Parathyroid adenoma (tissue), 2 donors: ENCODE measurements around the gene UTP11.
"Not testable (repeated sequence)": the region's sequence is repeated elsewhere in the genome, so short reads cannot be mapped to it uniquely, and the experiment has no call there.

Experiments used
- H2AFZ ChIP-seq: fragments of 300-600 bp; sonication (generic); one replicate; pipeline ENCODE4 v1.7.0; 2017; ENCODE audit warnings: antibody characterized with exemption, mild to moderate bottlenecking
- H3K27ac ChIP-seq: fragments of 300-600 bp; sonication (generic); one replicate; pipeline ENCODE4 v1.7.0; 2017
- H3K27me3 ChIP-seq: fragments of 300-600 bp; sonication (generic); one replicate; pipeline ENCODE4 v1.7.0; 2017; ENCODE audit warnings: low read length; ENCODE audit not compliant: control insufficient read depth, insufficient read depth
- H3K36me3 ChIP-seq: fragments of 300-600 bp; sonication (generic); one replicate; pipeline ENCODE4 v1.7.0; 2017; ENCODE audit warnings: low read length; ENCODE audit not compliant: control insufficient read depth, insufficient read depth
- H3K4me1 ChIP-seq: fragments of 300-600 bp; sonication (generic); one replicate; pipeline ENCODE4 v1.7.0; 2017; ENCODE audit warnings: control low read depth
- H3K4me2 ChIP-seq: fragments of 300-600 bp; sonication (generic); one replicate; pipeline ENCODE4 v1.7.0; 2017; ENCODE audit warnings: low read length
- H3K4me3 ChIP-seq: fragments of 300-600 bp; sonication (generic); one replicate; pipeline ENCODE4 v1.7.0; 2017; ENCODE audit warnings: low read depth, low read length
- H3K79me2 ChIP-seq: fragments of 300-600 bp; sonication (generic); one replicate; pipeline ENCODE4 v1.7.0; 2017; ENCODE audit warnings: control low read depth
- H3K9ac ChIP-seq: fragments of 300-600 bp; sonication (generic); one replicate; pipeline ENCODE4 v1.7.0; 2017; ENCODE audit warnings: mild to moderate bottlenecking
- H3K9me3 ChIP-seq: fragments of 300-600 bp; sonication (generic); one replicate; pipeline ENCODE4 v1.7.0; 2017; ENCODE audit warnings: low read length; ENCODE audit not compliant: control insufficient read depth
- CTCF ChIP-seq: fragments of 300-600 bp; sonication (generic); IDR thresholded peaks from one replicate; pipeline ENCODE4 v1.7.0; 2017; ENCODE audit warnings: antibody characterized with exemption, mild to moderate bottlenecking
- donor health status: primary hyperparathyroidism.

The UTP11 gene

GRCh38 chr1:38030596-38031512 lies 18.3 kb downstream of the UTP11 start:
- Histone ChIP-seq H3K4me1 (peaks cover 10% of the 10 kb centered on the region), H3K9me3 (no peaks in the 10 kb centered on the region), H3K36me3 (no peaks in the 10 kb centered on the region), H3K27ac (no peak overlapping the region), H3K4me3 (no peak overlapping the region), H3K4me2 (peak overlapping the region; percentile 24), H3K9ac (no peak overlapping the region), H3K79me2 (no peaks in the 10 kb centered on the region), H2AFZ (peak overlapping the region; percentile 64), H3K27me3 (no peaks in the 10 kb centered on the region)
- TF ChIP-seq CTCF = no peak

- no peak overlapping the region for H3K9ac ChIP-seq
- no peak overlapping the region for H3K4me2 ChIP-seq
- H3K4me3 ChIP-seq = no peak overlapping the region
- H3K36me3 ChIP-seq = no peaks in the 10 kb centered on the region
- H3K27ac ChIP-seq = no peak overlapping the region
- no peaks in the 10 kb centered on the region for H3K9me3 ChIP-seq
- no peak for TF ChIP-seq CTCF
- H3K4me1 ChIP-seq = peaks cover 10% of the 10 kb centered on the region
- no peaks in the 10 kb centered on the region for H3K79me2 ChIP-seq
- H2AFZ ChIP-seq = no peak overlapping the region
- H3K27me3 ChIP-seq = no peaks in the 10 kb centered on the region
Observed at GRCh38 chr1:38031513-38031866, 19.0 kb downstream of the UTP11 start.

GRCh38 chr1:38032992-38033391 lies 20.5 kb downstream of the UTP11 start:
- not testable (repeated sequence) for H3K27me3 ChIP-seq, H3K4me3 ChIP-seq, H3K79me2 ChIP-seq, H3K4me2 ChIP-seq, H3K36me3 ChIP-seq, H3K27ac ChIP-seq, H3K9me3 ChIP-seq, H2AFZ ChIP-seq, H3K9ac ChIP-seq
- H3K4me1 ChIP-seq = peaks cover 10% of the 10 kb centered on the region

GRCh38 chr1:38034871-38035270 lies 22.3 kb downstream of the UTP11 start:
- no peaks in the 10 kb centered on the region for H3K27me3 ChIP-seq

More at GRCh38 chr1:38034871-38035270, 22.3 kb downstream of the UTP11 start:
- Histone ChIP-seq H3K27ac (no peak overlapping the region), H3K4me2 (no peak overlapping the region), H3K9me3 (no peaks in the 10 kb centered on the region), H3K36me3 (no peaks in the 10 kb centered on the region), H3K79me2 (no peaks in the 10 kb centered on the region), H3K4me3 (no peak overlapping the region), H3K4me1 (peaks cover 6% of the 10 kb centered on the region), H3K9ac (no peak overlapping the region), H2AFZ (no peak overlapping the region)
- no peak for TF ChIP-seq CTCF
